GM23338 (cell line): ENCODE measurements around the gene TIRAP. TPM values are rescaled to one million over a fixed set of nuclear protein-coding genes. Genes with fewer than 3 reads are reported as not detected.

Experiments
- ATAC-seq: fragments of 200-7000 bp; cut with Tn5 transposase; 3 replicates; pipeline ENCODE4 v1.9.1; 2020
- DNase-seq: peaks from one replicate; pipeline ENCODE4 v3.0.0-alpha.2; 2015; ENCODE audit warnings: low spot score
- H2AFZ ChIP-seq: fragments of 200-600 bp; sonication (generic); 2 replicates; pipeline ENCODE4 v1.8.0; 2016; ENCODE audit warnings: antibody characterized with exemption, mild to moderate bottlenecking, moderate library complexity
- H3F3A ChIP-seq: fragments of 200-600 bp; sonication (generic); replicated peaks from 2 replicates; pipeline ENCODE4 v1.8.0; 2017; ENCODE audit warnings: antibody characterized with exemption, mixed run types, low read depth
- H3K27ac ChIP-seq: fragments of 200-600 bp; sonication (generic); 2 replicates; pipeline ENCODE4 v1.6.1; 2016; ENCODE audit warnings: low read depth
- H3K27me3 ChIP-seq: fragments of 200-600 bp; sonication (generic); 2 replicates; pipeline ENCODE4 v1.8.0; 2016; ENCODE audit warnings: mild to moderate bottlenecking, mixed run types, moderate library complexity; ENCODE audit not compliant: insufficient read depth
- H3K36me3 ChIP-seq: fragments of 200-600 bp; sonication (generic); 2 replicates; pipeline ENCODE4 v1.8.0; 2016; ENCODE audit warnings: mild to moderate bottlenecking; ENCODE audit not compliant: insufficient read depth
- H3K4me1 ChIP-seq: fragments of 200-600 bp; sonication (generic); 2 replicates; pipeline ENCODE4 v1.8.0; 2016; ENCODE audit warnings: mild to moderate bottlenecking, moderate library complexity; ENCODE audit not compliant: insufficient read depth
- H3K4me2 ChIP-seq: fragments of 200-600 bp; sonication (generic); 2 replicates; pipeline ENCODE4 v1.7.1; 2017; ENCODE audit warnings: mixed run types
- H3K4me3 ChIP-seq: fragments of 200-600 bp; sonication (generic); 2 replicates; pipeline ENCODE4 v1.6.1; 2016; ENCODE audit warnings: mixed run types
- H3K79me2 ChIP-seq: fragments of 200-600 bp; sonication (generic); replicated peaks from 2 replicates; pipeline ENCODE4 v1.8.0; 2017; ENCODE audit warnings: mild to moderate bottlenecking; ENCODE audit not compliant: insufficient read depth
- H3K9me2 ChIP-seq: fragments of 200-600 bp; sonication (generic); 2 replicates; pipeline ENCODE4 v1.8.0; 2017; ENCODE audit not compliant: insufficient read depth
- H4K20me1 ChIP-seq: fragments of 200-600 bp; sonication (generic); replicated peaks from 2 replicates; pipeline ENCODE4 v1.8.0; 2017; ENCODE audit warnings: mild to moderate bottlenecking; ENCODE audit not compliant: insufficient read depth
- H3K27ac Mint-ChIP-seq: 2 replicates; pipeline ENCODE4 v1.8.0; 2020; ENCODE audit warnings: inconsistent platforms, mild to moderate bottlenecking, moderate library complexity, mixed read lengths
- H3K27me3 Mint-ChIP-seq: 3 replicates; pipeline ENCODE4 v1.8.0; 2022; ENCODE audit warnings: low read depth, mild to moderate bottlenecking, moderate library complexity, mixed read lengths, inconsistent platforms; ENCODE audit not compliant: insufficient read depth, poor library complexity
- H3K36me3 Mint-ChIP-seq: 3 replicates; pipeline ENCODE4 v1.8.0; 2021; ENCODE audit warnings: low read depth, mild to moderate bottlenecking, inconsistent platforms, moderate library complexity, mixed read lengths
- H3K4me1 Mint-ChIP-seq: 3 replicates; pipeline ENCODE4 v1.8.0; 2020; ENCODE audit warnings: mild to moderate bottlenecking, inconsistent platforms, mixed read lengths
- H3K4me3 Mint-ChIP-seq: 3 replicates; pipeline ENCODE4 v1.8.0; 2021; ENCODE audit warnings: moderate library complexity, mild to moderate bottlenecking, inconsistent platforms, mixed read lengths
- H3K9me3 Mint-ChIP-seq: 3 replicates; pipeline ENCODE4 v1.8.0; 2020; ENCODE audit warnings: moderate library complexity, mild to moderate bottlenecking, inconsistent platforms, mixed read lengths
- EZH2 ChIP-seq: fragments of 200-600 bp; sonication (generic); IDR thresholded peaks from one replicate; pipeline ENCODE4 v1.8.0; 2017; ENCODE audit warnings: antibody characterized with exemption, mild to moderate bottlenecking, low read depth; ENCODE audit not compliant: unreplicated experiment
- EZH2phosphoT487 ChIP-seq: fragments of 200-600 bp; sonication (generic); IDR thresholded peaks from one replicate; pipeline ENCODE4 v1.8.1; 2018; ENCODE audit warnings: antibody characterized with exemption; ENCODE audit not compliant: unreplicated experiment
- JUNB ChIP-seq: IDR thresholded peaks from one replicate; pipeline ENCODE4 v1.6.1; 2016; ENCODE audit warnings: antibody characterized with exemption; ENCODE audit not compliant: unreplicated experiment
- NANOG ChIP-seq: IDR thresholded peaks from 2 replicates; pipeline ENCODE4 v1.6.1; 2016; ENCODE audit warnings: antibody characterized with exemption, borderline replicate concordance
- POLR2AphosphoS5 ChIP-seq: IDR thresholded peaks from 2 replicates; pipeline ENCODE4 v1.6.1; 2016; ENCODE audit warnings: antibody characterized with exemption, low read depth
- ZNF114 ChIP-seq: fragments of 250-450 bp; sonication (Bioruptor Pico); IDR thresholded peaks from 2 replicates; pipeline ENCODE4 v1.5.0; 2020; ENCODE audit warnings: mild to moderate bottlenecking, moderate library complexity
- polyA plus RNA-seq: library from polyadenylated mRNA; unstranded; fragments of >200 nt; fragmentation: Nextera tagmentation; extraction: Ambion mirVana; gene quantifications from 2 replicates; pipeline ENCODE4 v1.2.1, GENCODE V29; 2016
- total RNA-seq: library from RNA; depleted of rRNA; stranded (reverse); fragments of >200 nt; shearing (Covaris generic); gene quantifications from 2 replicates; pipeline ENCODE4 v1.2.3, GENCODE V29; 2014
- TF ChIP-seq, protein P1 (sequence below), 2 experiments: fragments of 200-600 bp in 1 of 2; sonication (generic) in 1 of 2; conservative IDR thresholded peaks; 2 replicates each; pipeline versions ENCODE4 v1.5.1 to v1.6.1; 2016 to 2017; ENCODE audit warnings: antibody characterized with exemption in 2 of 2, low read depth in 2 of 2, mild to moderate bottlenecking in 2 of 2, moderate library complexity in 1 of 2
- TF ChIP-seq, protein P2 (sequence below): IDR thresholded peaks from 2 replicates; pipeline ENCODE4 v1.6.1; 2016; ENCODE audit warnings: antibody characterized with exemption
- TF ChIP-seq, protein P3 (sequence below): fragments of 250-450 bp; sonication (Bioruptor Pico); IDR thresholded peaks from 2 replicates; pipeline ENCODE4 v1.5.0; 2020; ENCODE audit warnings: mild to moderate bottlenecking, moderate library complexity
- TF ChIP-seq, protein P4 (sequence below): IDR thresholded peaks from one replicate; pipeline ENCODE4 v1.6.1; 2018; ENCODE audit warnings: antibody characterized with exemption; ENCODE audit not compliant: unreplicated experiment

Gene TIRAP
- total and polyA plus RNA-seq, 2 experiments from 2014 or later = 1.1 to 3.4 TPM

DNA sequence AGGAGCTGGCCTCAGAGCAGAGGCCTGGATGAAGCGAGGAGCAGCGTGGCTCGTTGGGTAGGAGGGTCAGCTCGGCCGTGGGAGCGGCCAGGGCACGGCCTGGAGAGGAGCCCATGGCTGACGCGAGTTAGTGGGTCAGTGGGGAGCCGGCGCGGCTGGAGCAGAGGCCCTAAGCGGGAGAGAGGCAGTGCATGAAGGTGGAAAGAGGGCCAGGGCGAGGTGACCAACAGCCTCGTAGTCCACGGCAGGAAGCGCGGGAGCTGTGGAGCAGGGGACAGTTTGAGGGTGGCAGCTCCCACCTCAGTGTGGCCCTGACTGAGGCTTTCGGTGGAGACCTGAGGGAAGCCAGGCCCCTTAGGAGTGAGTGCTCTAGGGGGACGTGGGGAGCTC lies 45.1 kb downstream of the TIRAP start (continued):
- TF ChIP-seq, protein P1, sequence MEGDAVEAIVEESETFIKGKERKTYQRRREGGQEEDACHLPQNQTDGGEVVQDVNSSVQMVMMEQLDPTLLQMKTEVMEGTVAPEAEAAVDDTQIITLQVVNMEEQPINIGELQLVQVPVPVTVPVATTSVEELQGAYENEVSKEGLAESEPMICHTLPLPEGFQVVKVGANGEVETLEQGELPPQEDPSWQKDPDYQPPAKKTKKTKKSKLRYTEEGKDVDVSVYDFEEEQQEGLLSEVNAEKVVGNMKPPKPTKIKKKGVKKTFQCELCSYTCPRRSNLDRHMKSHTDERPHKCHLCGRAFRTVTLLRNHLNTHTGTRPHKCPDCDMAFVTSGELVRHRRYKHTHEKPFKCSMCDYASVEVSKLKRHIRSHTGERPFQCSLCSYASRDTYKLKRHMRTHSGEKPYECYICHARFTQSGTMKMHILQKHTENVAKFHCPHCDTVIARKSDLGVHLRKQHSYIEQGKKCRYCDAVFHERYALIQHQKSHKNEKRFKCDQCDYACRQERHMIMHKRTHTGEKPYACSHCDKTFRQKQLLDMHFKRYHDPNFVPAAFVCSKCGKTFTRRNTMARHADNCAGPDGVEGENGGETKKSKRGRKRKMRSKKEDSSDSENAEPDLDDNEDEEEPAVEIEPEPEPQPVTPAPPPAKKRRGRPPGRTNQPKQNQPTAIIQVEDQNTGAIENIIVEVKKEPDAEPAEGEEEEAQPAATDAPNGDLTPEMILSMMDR (conservative IDR thresholded peaks at IDR 0.05; ENCODE audit: low read depth in 2 of 2) = no peak
- TF ChIP-seq NANOG (no peak), POLR2AphosphoS5 (no peak)
- TF ChIP-seq, protein P2, sequence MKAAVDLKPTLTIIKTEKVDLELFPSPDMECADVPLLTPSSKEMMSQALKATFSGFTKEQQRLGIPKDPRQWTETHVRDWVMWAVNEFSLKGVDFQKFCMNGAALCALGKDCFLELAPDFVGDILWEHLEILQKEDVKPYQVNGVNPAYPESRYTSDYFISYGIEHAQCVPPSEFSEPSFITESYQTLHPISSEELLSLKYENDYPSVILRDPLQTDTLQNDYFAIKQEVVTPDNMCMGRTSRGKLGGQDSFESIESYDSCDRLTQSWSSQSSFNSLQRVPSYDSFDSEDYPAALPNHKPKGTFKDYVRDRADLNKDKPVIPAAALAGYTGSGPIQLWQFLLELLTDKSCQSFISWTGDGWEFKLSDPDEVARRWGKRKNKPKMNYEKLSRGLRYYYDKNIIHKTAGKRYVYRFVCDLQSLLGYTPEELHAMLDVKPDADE = no peak

DNA sequence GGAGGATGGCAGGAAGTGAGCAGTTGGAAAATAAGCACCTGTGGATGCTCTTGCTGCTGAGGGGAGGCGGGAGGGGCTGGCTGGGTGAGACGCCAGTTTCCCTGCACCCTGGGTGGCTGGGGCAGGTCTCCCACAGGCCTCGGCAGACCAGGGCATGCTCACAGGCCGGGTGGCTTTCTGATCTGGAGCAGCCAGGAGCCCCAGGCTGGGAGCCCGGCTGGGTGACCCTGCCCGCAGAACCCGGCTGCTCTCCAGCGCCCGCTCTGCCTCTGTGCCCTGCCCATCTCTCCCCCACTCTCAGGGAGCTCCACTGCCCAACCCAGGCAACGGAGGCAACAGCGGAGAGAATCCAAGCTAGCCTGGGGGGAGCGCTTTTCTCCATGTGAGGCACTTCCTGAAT lies 45.6 kb downstream of the TIRAP start:
- DNase-seq (no peak), ATAC-seq (peak; percentile 33; the same call in 1 of the 3 replicates)
- peaks cover 16% of the 10 kb centered on the region for H3K4me1 Mint-ChIP-seq
- no peaks in the 10 kb centered on the region for H3K36me3 ChIP-seq
- H3K9me2 ChIP-seq = no peaks in the 10 kb centered on the region
- no peak overlapping the region for H3K27ac ChIP-seq
- H3K9me3 Mint-ChIP-seq = no peaks in the 10 kb centered on the region
- H4K20me1 ChIP-seq = no peaks in the 10 kb centered on the region
- no peak overlapping the region for H3K4me2 ChIP-seq
- H3K4me3 ChIP-seq = no peak overlapping the region
- no peaks in the 10 kb centered on the region for H3K27me3 Mint-ChIP-seq
- H3K36me3 Mint-ChIP-seq = no peaks in the 10 kb centered on the region; the same call in 2 of the 3 replicates
- H3K27me3 ChIP-seq = no peaks in the 10 kb centered on the region
- H3F3A ChIP-seq = no peaks in the 10 kb centered on the region
- no peak overlapping the region for H2AFZ ChIP-seq
- no peak overlapping the region for H3K4me3 Mint-ChIP-seq
- H3K4me1 ChIP-seq = no peaks in the 10 kb centered on the region
- H3K27ac Mint-ChIP-seq = no peak overlapping the region
- H3K79me2 ChIP-seq = no peaks in the 10 kb centered on the region; the same call in 1 of the 2 replicates
- no peak for TF ChIP-seq NANOG
- TF ChIP-seq, protein P3, sequence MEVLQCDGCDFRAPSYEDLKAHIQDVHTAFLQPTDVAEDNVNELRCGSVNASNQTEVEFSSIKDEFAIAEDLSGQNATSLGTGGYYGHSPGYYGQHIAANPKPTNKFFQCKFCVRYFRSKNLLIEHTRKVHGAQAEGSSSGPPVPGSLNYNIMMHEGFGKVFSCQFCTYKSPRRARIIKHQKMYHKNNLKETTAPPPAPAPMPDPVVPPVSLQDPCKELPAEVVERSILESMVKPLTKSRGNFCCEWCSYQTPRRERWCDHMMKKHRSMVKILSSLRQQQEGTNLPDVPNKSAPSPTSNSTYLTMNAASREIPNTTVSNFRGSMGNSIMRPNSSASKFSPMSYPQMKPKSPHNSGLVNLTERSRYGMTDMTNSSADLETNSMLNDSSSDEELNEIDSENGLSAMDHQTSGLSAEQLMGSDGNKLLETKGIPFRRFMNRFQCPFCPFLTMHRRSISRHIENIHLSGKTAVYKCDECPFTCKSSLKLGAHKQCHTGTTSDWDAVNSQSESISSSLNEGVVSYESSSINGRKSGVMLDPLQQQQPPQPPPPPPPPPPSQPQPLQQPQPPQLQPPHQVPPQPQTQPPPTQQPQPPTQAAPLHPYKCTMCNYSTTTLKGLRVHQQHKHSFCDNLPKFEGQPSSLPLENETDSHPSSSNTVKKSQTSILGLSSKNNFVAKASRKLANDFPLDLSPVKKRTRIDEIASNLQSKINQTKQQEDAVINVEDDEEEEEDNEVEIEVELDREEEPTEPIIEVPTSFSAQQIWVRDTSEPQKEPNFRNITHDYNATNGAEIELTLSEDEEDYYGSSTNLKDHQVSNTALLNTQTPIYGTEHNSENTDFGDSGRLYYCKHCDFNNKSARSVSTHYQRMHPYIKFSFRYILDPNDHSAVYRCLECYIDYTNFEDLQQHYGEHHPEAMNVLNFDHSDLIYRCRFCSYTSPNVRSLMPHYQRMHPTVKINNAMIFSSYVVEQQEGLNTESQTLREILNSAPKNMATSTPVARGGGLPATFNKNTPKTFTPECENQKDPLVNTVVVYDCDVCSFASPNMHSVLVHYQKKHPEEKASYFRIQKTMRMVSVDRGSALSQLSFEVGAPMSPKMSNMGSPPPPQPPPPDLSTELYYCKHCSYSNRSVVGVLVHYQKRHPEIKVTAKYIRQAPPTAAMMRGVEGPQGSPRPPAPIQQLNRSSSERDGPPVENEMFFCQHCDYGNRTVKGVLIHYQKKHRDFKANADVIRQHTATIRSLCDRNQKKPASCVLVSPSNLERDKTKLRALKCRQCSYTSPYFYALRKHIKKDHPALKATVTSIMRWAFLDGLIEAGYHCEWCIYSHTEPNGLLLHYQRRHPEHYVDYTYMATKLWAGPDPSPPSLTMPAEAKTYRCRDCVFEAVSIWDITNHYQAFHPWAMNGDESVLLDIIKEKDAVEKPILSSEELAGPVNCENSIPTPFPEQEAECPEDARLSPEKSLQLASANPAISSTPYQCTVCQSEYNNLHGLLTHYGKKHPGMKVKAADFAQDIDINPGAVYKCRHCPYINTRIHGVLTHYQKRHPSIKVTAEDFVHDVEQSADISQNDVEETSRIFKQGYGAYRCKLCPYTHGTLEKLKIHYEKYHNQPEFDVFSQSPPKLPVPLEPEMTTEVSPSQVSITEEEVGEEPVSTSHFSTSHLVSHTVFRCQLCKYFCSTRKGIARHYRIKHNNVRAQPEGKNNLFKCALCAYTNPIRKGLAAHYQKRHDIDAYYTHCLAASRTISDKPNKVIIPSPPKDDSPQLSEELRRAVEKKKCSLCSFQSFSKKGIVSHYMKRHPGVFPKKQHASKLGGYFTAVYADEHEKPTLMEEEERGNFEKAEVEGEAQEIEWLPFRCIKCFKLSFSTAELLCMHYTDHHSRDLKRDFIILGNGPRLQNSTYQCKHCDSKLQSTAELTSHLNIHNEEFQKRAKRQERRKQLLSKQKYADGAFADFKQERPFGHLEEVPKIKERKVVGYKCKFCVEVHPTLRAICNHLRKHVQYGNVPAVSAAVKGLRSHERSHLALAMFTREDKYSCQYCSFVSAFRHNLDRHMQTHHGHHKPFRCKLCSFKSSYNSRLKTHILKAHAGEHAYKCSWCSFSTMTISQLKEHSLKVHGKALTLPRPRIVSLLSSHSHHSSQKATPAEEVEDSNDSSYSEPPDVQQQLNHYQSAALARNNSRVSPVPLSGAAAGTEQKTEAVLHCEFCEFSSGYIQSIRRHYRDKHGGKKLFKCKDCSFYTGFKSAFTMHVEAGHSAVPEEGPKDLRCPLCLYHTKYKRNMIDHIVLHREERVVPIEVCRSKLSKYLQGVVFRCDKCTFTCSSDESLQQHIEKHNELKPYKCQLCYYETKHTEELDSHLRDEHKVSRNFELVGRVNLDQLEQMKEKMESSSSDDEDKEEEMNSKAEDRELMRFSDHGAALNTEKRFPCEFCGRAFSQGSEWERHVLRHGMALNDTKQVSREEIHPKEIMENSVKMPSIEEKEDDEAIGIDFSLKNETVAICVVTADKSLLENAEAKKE (CRISPR knock-in tag) = no peak
- TF ChIP-seq, protein P4, sequence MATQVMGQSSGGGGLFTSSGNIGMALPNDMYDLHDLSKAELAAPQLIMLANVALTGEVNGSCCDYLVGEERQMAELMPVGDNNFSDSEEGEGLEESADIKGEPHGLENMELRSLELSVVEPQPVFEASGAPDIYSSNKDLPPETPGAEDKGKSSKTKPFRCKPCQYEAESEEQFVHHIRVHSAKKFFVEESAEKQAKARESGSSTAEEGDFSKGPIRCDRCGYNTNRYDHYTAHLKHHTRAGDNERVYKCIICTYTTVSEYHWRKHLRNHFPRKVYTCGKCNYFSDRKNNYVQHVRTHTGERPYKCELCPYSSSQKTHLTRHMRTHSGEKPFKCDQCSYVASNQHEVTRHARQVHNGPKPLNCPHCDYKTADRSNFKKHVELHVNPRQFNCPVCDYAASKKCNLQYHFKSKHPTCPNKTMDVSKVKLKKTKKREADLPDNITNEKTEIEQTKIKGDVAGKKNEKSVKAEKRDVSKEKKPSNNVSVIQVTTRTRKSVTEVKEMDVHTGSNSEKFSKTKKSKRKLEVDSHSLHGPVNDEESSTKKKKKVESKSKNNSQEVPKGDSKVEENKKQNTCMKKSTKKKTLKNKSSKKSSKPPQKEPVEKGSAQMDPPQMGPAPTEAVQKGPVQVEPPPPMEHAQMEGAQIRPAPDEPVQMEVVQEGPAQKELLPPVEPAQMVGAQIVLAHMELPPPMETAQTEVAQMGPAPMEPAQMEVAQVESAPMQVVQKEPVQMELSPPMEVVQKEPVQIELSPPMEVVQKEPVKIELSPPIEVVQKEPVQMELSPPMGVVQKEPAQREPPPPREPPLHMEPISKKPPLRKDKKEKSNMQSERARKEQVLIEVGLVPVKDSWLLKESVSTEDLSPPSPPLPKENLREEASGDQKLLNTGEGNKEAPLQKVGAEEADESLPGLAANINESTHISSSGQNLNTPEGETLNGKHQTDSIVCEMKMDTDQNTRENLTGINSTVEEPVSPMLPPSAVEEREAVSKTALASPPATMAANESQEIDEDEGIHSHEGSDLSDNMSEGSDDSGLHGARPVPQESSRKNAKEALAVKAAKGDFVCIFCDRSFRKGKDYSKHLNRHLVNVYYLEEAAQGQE = no peak
- TF ChIP-seq JUNB = no peak
- TF ChIP-seq EZH2 = no peak
- TF ChIP-seq, protein P1 (conservative IDR thresholded peaks at IDR 0.05; ENCODE audit: low read depth in 2 of 2) = no peak
- no peak for TF ChIP-seq EZH2phosphoT487
- TF ChIP-seq POLR2AphosphoS5 = no peak
- TF ChIP-seq ZNF114 = no peak
